DMS153 (cell line): ENCODE measurements around the gene SLIT1.

Experiments used
- DNase-seq: peaks from one replicate; lab custom pipeline; 2025; lab: John Stamatoyannopoulos, UW

The SLIT1 gene

GRCh38 chr10:97171001-97171400 lies 14.8 kb downstream of the SLIT1 start:
- no peak for DNase-seq

GRCh38 chr10:97169911-97170693 lies 15.7 kb downstream of the SLIT1 start:
- DNase-seq, result peak; percentile 66

GRCh38 chr10:97169063-97169462 lies 16.7 kb downstream of the SLIT1 start:
- no peak for DNase-seq

GRCh38 chr10:97168645-97169044 lies 17.1 kb downstream of the SLIT1 start:
- DNase-seq, result no peak

GRCh38 chr10:97165499-97165898 lies 20.3 kb downstream of the SLIT1 start:
- no peak for DNase-seq

GRCh38 chr10:97163781-97164501 lies 21.8 kb downstream of the SLIT1 start:
- DNase-seq, result peak; percentile 28

- DNase-seq, result no peak
Measured at GRCh38 chr10:97163181-97163580, 22.6 kb downstream of the SLIT1 start.

- no peak for DNase-seq
Measured at GRCh38 chr10:97159646-97160305, 26.0 kb downstream of the SLIT1 start.

- no peak for DNase-seq
Measured at GRCh38 chr10:97157578-97158095, 28.1 kb downstream of the SLIT1 start.

GRCh38 chr10:97154781-97155180 lies 31.0 kb downstream of the SLIT1 start:
- no peak for DNase-seq

GRCh38 chr10:97154162-97154561 lies 31.6 kb downstream of the SLIT1 start:
- no peak for DNase-seq

- DNase-seq, result no peak
Measured at GRCh38 chr10:97153270-97153850, 32.4 kb downstream of the SLIT1 start.

GRCh38 chr10:97151307-97151914 lies 34.3 kb downstream of the SLIT1 start:
- no peak for DNase-seq

GRCh38 chr10:97150616-97151015 lies 35.1 kb downstream of the SLIT1 start:
- DNase-seq, result no peak

GRCh38 chr10:97150013-97150595 lies 35.7 kb downstream of the SLIT1 start:
- DNase-seq, result no peak

GRCh38 chr10:97149079-97149531 lies 36.7 kb downstream of the SLIT1 start:
- DNase-seq, result no peak

- no peak for DNase-seq
Measured at GRCh38 chr10:97144297-97144696, 41.5 kb downstream of the SLIT1 start.

GRCh38 chr10:97142834-97143233 lies 42.9 kb downstream of the SLIT1 start:
- no peak for DNase-seq

- DNase-seq, result no peak
Measured at GRCh38 chr10:97140902-97141745, 44.6 kb downstream of the SLIT1 start.

- DNase-seq, result no peak
Measured at GRCh38 chr10:97140049-97140846, 45.5 kb downstream of the SLIT1 start.
